ENCODE data around the gene MMP24OS. TPM values are rescaled to one million over a fixed set of nuclear protein-coding genes. Genes with fewer than 3 reads are reported as not detected.
A peak's percentile ranks its signal among the peaks of the same experiment; 100 is the strongest.

MMP24OS gene
- total RNA-seq, 1 donor = 20.2 TPM

- DNase-seq (ENCODE audit: low read depth in 2 of 3, low spot score in 2 of 3) = no peak
Observed at GRCh38 chr20:35293303-35294292, 15.7 kb upstream of the MMP24OS start.

- no peak for DNase-seq (ENCODE audit: low read depth in 2 of 3, low spot score in 2 of 3)
Observed at GRCh38 chr20:35292504-35293285, 14.8 kb upstream of the MMP24OS start.

GRCh38 chr20:35291654-35292503, 14.0 kb upstream of the MMP24OS start, which contains the start of gene FAM83C:
FAM83C (minus strand) TSS chr20:35292425; CDS start chr20:35292304, 121 bp downstream.
- DNase-seq (ENCODE audit: low read depth in 2 of 3, low spot score in 2 of 3) = no peak

GRCh38 chr20:35290887-35291417, 13.0 kb upstream of the MMP24OS start:
- DNase-seq (ENCODE audit: low read depth in 2 of 3, low spot score in 2 of 3) = no peak

- DNase-seq (ENCODE audit: low read depth in 2 of 3, low spot score in 2 of 3) = no peak
Observed at GRCh38 chr20:35290186-35290886, 12.4 kb upstream of the MMP24OS start.

- no peak for DNase-seq (ENCODE audit: low read depth in 2 of 3, low spot score in 2 of 3)
Observed at GRCh38 chr20:35288325-35289060, 10.6 kb upstream of the MMP24OS start.

GRCh38 chr20:35287509-35288324, 9.8 kb upstream of the MMP24OS start:
- no peak for DNase-seq (ENCODE audit: low read depth in 2 of 3, low spot score in 2 of 3)

- no peak for DNase-seq (ENCODE audit: low read depth in 2 of 3, low spot score in 2 of 3)
Observed at GRCh38 chr20:35286899-35287508, 9.1 kb upstream of the MMP24OS start.

- no peak for DNase-seq (ENCODE audit: low read depth in 2 of 3, low spot score in 2 of 3)
Observed at GRCh38 chr20:35286077-35286898, 8.4 kb upstream of the MMP24OS start.

- no peak for DNase-seq (ENCODE audit: low read depth in 2 of 3, low spot score in 2 of 3)
Observed at GRCh38 chr20:35285806-35286076, 7.8 kb upstream of the MMP24OS start.

GRCh38 chr20:35284992-35285805, 7.3 kb upstream of the MMP24OS start:
- no peak for DNase-seq (ENCODE audit: low read depth in 2 of 3, low spot score in 2 of 3)

GRCh38 chr20:35284267-35284991, 6.5 kb upstream of the MMP24OS start, which contains the start of gene EIF6:
EIF6 (minus strand) TSS chr20:35284772; CDS start chr20:35284487, 285 bp downstream.
- peak in 2 of 3 donors; percentile 78 to 79 for DNase-seq (ENCODE audit: low read depth in 2 of 3, low spot score in 2 of 3)

GRCh38 chr20:35283441-35284266, 5.7 kb upstream of the MMP24OS start:
- DNase-seq (ENCODE audit: low read depth in 2 of 3, low spot score in 2 of 3) = peak in 2 of 3 donors; percentile 17 to 24

GRCh38 chr20:35281506-35282101, 3.7 kb upstream of the MMP24OS start:
- no peak for DNase-seq (ENCODE audit: low read depth in 2 of 3, low spot score in 2 of 3)
